KBM-7 (cell line): ENCODE results near the gene ALDH1L2.
"Not testable (repeated sequence)": the region's sequence is repeated elsewhere in the genome, so short reads cannot be mapped to it uniquely, and the experiment has no call there.

ENCODE experiments used
- DNase-seq: peaks from one replicate; pipeline ENCODE4 v3.0.0-alpha.2; 2015
- in situ Hi-C: fragments of 300-500 bp; cut with MboI; formaldehyde crosslinking; loops from 2 replicates; pipeline ENCODE4 v1.14.3; 2020; ENCODE audit warnings: low sequenced_read_pairs, low pct_unique_long_range_greater_than_20kb, mixed read lengths

The ALDH1L2 gene

GRCh38 chr12:104997541-104997940 is 86.7 kb downstream of the ALDH1L2 start:
- no peak for DNase-seq
- in situ Hi-C loops: no loop called here

GRCh38 chr12:104994336-104994735 is 89.9 kb downstream of the ALDH1L2 start:
- in situ Hi-C loops: no loop called here
- no peak for DNase-seq

- DNase-seq: no peak
- in situ Hi-C loops: no loop called here
These were observed 92.6 kb downstream of the ALDH1L2 start for GRCh38 chr12:104991565-104992128.

GRCh38 chr12:104990950-104991349 is 93.3 kb downstream of the ALDH1L2 start:
- no peak for DNase-seq
- in situ Hi-C loops: no loop called here

- in situ Hi-C loops: no loop called here
These were observed 98.0 kb downstream of the ALDH1L2 start, which contains the start of gene NOPCHAP1 for GRCh38 chr12:104986022-104986941. NOPCHAP1 (plus strand) TSS chr12:104986316; CDS start chr12:104986353, 37 bp downstream.

GRCh38 chr12:104985206-104985605 is 99.1 kb downstream of the ALDH1L2 start:
- DNase-seq: no peak
- in situ Hi-C loops: no loop called here

More at GRCh38 chr12:104986022-104986941, 98.0 kb downstream of the ALDH1L2 start, which contains the start of gene NOPCHAP1:
- DNase-seq: peak; percentile 94

- in situ Hi-C loops, DNase-seq: not testable (repeated sequence)
These were observed 106.6 kb downstream of the ALDH1L2 start for GRCh38 chr12:104977688-104978087.

GRCh38 chr12:104976703-104977102 is 107.6 kb downstream of the ALDH1L2 start:
- DNase-seq: no peak
- in situ Hi-C loops: no loop called here

GRCh38 chr12:104975587-104976343 is 108.5 kb downstream of the ALDH1L2 start:
- no peak for DNase-seq
- in situ Hi-C loops: no loop called here

GRCh38 chr12:104974626-104975290 is 109.5 kb downstream of the ALDH1L2 start:
- in situ Hi-C loops: no loop called here
- no peak for DNase-seq

GRCh38 chr12:104973250-104973649 is 111.0 kb downstream of the ALDH1L2 start:
- DNase-seq: no peak
- in situ Hi-C loops: no loop called here

GRCh38 chr12:104971306-104971705 is 113.0 kb downstream of the ALDH1L2 start:
- no peak for DNase-seq
- in situ Hi-C loops: no loop called here
